ENCODE measurements around the gene EPHX1. TPM values are rescaled to one million over a fixed set of nuclear protein-coding genes. Genes with fewer than 3 reads are reported as not detected.

The EPHX1 gene
- total RNA-seq, 2 experiments from 2014 or later = 1.8 to 2.4 TPM

DNA sequence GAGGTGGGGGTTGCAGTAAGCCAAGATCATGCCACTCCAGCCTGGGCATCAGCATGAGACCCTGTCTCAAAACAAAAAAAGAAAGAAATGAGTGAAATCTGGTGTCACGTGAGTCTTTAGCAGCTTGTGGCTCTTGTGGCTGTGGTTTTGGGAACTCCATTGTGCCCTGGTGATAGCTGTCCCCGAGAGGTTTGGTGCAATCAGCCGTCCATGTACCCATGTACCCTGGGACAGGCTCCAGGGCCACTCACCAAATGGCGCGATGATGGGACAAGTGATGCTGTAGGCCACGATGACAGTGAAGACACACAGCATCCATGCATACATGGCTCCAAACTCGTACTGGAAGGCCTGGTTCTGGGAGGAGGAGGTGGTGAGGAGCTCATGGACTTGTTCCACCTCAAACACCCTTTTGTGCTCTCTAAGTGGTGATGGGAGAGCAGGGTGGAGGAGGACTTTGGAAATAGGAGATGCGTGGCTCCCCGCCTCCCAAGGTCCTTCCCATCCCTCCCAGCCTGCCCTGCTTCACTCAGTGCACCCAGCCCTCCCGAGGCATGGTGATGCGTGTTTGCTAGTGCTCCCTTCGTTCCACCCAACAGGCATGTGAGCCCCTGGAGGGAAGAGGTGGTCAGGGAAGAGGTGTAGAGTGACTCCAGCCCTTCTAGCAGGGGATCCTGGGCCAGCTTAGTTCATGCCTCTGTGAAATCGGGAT lies 42.6 kb downstream of the EPHX1 start:
- ChIA-PET CTCF (no interaction called here), POLR2A (no interaction called here)
- Mint-ChIP-seq H3K4me1 (peaks cover 52% of the 10 kb centered on the region), H3K36me3 (ENCODE audit: low read depth) (peaks cover 84% of the 10 kb centered on the region), H3K9me3 (no peaks in the 10 kb centered on the region), H3K27ac (no peak overlapping the region), H3K27me3 (no peaks in the 10 kb centered on the region), H3K4me3 (no peak overlapping the region)
- DNase-seq = no peak

DNA sequence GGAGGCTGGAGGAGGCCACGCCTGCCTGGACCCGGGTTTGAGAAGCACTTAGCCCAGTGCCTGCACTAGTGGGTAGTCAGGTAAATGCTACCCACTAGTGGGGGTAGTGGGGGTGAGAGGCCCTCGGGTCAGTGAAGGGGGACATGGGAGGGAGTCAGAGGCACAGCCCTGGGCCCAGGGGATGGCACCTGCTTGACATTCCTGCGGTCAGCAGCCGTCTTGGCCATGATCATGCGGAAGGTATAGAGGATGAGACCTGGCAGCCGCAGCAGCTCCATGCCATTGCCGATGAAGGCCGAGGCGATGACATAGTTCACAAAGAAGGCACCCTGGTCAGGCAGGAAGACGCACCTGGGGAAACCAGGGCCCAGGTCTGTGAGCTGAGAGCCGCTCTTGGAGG lies 43.5 kb downstream of the EPHX1 start:
- H3K4me1 Mint-ChIP-seq = peaks cover 48% of the 10 kb centered on the region
- POLR2A ChIA-PET = no interaction called here
- CTCF ChIA-PET = no interaction called here
- no peak overlapping the region for H3K4me3 Mint-ChIP-seq
- no peak for DNase-seq
- H3K9me3 Mint-ChIP-seq = no peaks in the 10 kb centered on the region
- H3K27me3 Mint-ChIP-seq = no peaks in the 10 kb centered on the region
- H3K27ac Mint-ChIP-seq = no peak overlapping the region
- peaks cover 84% of the 10 kb centered on the region for H3K36me3 Mint-ChIP-seq (ENCODE audit: low read depth)

DNA sequence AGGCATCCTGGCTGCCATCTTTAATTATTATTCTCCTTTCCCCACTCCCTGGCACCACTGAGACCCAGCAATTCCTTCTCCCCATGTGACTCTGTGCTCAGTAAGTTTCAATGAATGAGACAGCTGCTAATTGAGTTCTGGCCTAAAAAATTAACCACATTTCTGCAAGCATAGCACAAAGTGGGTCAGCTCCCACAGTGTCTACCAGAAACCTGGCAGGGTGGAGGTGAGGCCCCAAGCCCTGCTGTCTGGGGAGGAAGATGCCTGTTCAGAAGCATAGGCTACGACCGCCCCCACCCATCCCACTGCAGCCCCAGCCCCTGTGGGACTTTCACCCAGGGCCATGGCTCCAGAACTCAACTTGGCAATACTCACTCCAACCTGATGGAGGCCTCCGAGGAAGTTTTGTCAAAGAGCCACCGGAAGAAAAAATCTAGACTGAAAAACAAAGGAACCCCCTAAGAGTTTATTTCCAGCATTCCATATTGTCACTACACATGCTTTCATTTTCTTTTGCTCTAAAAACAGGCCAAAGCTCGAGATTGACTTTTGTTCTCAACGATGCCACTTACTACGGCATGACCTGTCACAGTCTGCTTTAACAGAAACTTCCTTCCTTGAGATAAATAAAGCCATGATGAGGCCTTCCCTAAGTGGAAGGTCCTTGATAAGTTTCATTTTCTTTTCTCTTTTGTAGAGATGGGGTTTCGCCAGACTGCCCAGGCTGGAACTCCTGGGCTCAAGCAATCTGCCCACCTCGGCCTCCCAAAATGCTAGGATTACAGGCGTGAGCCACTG lies 45.8 kb downstream of the EPHX1 start:
- H3K9me3 Mint-ChIP-seq = no peaks in the 10 kb centered on the region
- DNase-seq = no peak
- CTCF ChIA-PET = interaction anchor here (0.8 to 1.6 kb wide), 4 partner anchors 11 to 78 kb away, joined by 3 to 6 read pairs (median 3); partner anchors contain the start of gene SRP9
- no peak overlapping the region for H3K4me3 Mint-ChIP-seq
- H3K36me3 Mint-ChIP-seq (ENCODE audit: low read depth) = peaks cover 81% of the 10 kb centered on the region
- POLR2A ChIA-PET = no interaction called here
- no peak overlapping the region for H3K27ac Mint-ChIP-seq
- H3K4me1 Mint-ChIP-seq = peaks cover 31% of the 10 kb centered on the region
- H3K27me3 Mint-ChIP-seq = no peaks in the 10 kb centered on the region

DNA sequence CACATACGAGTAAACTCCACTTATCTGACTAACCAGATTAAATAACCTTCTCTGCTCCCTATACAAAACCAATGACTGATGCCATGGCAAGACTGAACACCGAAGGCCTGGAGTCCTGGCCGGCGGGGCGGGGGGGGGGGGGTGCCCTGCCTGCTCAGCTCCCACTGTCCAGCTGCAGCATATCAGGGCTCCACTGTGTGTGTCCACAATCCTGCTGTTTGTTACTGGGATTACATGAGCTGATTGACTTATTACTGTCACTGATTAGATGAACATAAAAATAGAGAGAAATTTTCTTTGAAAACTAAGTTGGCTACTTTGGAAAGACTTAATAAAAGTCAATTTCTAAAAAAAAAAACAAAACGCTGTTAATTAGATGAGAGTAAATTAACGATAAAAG lies 47.3 kb downstream of the EPHX1 start:
- H3K27me3 Mint-ChIP-seq = no peaks in the 10 kb centered on the region
- no peaks in the 10 kb centered on the region for H3K9me3 Mint-ChIP-seq
- ChIA-PET CTCF (no interaction called here), POLR2A (no interaction called here)
- H3K27ac Mint-ChIP-seq = no peak overlapping the region
- H3K4me1 Mint-ChIP-seq = peaks cover 25% of the 10 kb centered on the region
- peaks cover 81% of the 10 kb centered on the region for H3K36me3 Mint-ChIP-seq (ENCODE audit: low read depth)
- DNase-seq = no peak
- no peak overlapping the region for H3K4me3 Mint-ChIP-seq

DNA sequence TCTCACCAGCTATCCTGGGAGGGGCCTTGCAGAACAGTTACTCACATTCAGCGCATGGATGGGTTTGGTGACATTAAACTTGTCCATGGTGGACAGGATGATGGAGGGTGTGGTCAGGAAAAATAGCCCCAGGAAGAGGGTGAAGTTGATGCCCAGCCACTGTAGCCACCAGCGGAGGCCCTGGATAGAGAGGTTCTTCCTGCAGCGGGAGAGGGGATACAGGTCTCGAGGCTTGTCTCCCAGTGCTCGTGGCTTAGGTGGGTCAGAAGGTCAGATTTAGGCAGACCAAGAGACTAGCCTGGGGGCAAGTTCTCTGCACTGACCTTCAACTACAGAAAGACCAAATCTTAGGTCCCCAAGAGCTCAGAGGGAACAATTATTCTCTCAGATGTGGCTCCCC lies 49.2 kb downstream of the EPHX1 start:
- no peak for DNase-seq
- no peaks in the 10 kb centered on the region for H3K27me3 Mint-ChIP-seq
- H3K9me3 Mint-ChIP-seq = no peaks in the 10 kb centered on the region
- peaks cover 18% of the 10 kb centered on the region for H3K4me1 Mint-ChIP-seq
- H3K27ac Mint-ChIP-seq = no peak overlapping the region
- H3K4me3 Mint-ChIP-seq = no peak overlapping the region
- peaks cover 76% of the 10 kb centered on the region for H3K36me3 Mint-ChIP-seq (ENCODE audit: low read depth)
- ChIA-PET CTCF (interaction anchor here (1.0 to 1.2 kb wide), 2 partner anchors 24 to 32 kb away, joined by 3 to 4 read pairs; no protein-coding TSS in a partner anchor), POLR2A (no interaction called here)

- peaks cover 76% of the 10 kb centered on the region for H3K36me3 Mint-ChIP-seq (ENCODE audit: low read depth)
- ChIA-PET CTCF (interaction anchor here (0.6 to 1.2 kb wide), 3 partner anchors 23 to 230 kb away, joined by 3 to 7 read pairs (median 3); no protein-coding TSS in a partner anchor), POLR2A (no interaction called here)
- peak overlapping the region; percentile 13 for H3K27ac Mint-ChIP-seq
- H3K9me3 Mint-ChIP-seq = no peaks in the 10 kb centered on the region
- peaks cover 20% of the 10 kb centered on the region for H3K4me1 Mint-ChIP-seq
- no peak overlapping the region for H3K4me3 Mint-ChIP-seq
- DNase-seq = no peak
- H3K27me3 Mint-ChIP-seq = no peaks in the 10 kb centered on the region
Observed at GRCh38 chr1:225860107-225860506, 50.2 kb downstream of the EPHX1 start.

- Mint-ChIP-seq H3K27me3 (no peaks in the 10 kb centered on the region), H3K4me1 (peaks cover 25% of the 10 kb centered on the region), H3K36me3 (ENCODE audit: low read depth) (peaks cover 76% of the 10 kb centered on the region), H3K27ac (no peak overlapping the region), H3K9me3 (no peaks in the 10 kb centered on the region), H3K4me3 (no peak overlapping the region)
- DNase-seq = no peak
- POLR2A ChIA-PET = no interaction called here
- CTCF ChIA-PET = interaction anchor here (0.5 to 0.6 kb wide), 2 partner anchors 11 to 382 kb away, joined by 3 read pairs; no protein-coding TSS in a partner anchor
Observed at GRCh38 chr1:225860876-225861441, 51.0 kb downstream of the EPHX1 start.

DNA sequence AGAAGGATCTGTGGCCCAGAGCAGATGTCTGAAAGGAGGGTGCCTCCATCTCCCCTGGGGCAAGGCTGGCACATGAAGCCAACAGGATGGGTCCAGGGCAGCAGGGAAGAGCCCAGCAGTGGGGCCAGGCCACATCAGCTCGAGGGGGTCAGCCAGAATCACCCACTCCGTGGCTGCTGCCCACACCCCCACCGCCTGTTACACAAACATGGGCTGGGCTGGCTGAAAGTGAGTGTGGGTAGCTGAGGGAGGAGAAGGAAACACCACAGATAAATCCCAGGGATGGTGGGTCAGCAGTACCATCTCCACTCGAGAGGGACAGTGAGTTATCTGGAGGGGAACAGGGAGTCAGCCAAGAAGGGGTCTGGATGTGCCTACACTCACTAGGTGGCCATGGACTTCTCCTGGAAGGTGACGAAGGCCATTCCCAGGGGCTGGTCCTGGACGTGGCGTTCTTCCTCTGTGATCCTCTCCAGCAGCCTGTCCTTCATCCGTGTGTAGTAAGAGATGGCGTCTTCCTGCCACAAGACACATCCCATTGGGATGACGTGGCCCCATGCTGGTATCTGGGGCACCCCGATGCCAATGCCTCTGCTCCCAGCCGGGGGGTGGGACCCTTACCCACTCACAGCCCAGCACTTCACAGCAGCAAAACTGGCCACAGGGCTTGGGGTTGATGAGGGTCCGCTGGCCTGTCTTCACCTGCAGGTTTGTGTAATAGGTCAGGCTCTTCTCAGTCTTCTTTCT lies 52.1 kb downstream of the EPHX1 start:
- H3K36me3 Mint-ChIP-seq (ENCODE audit: low read depth) = peaks cover 78% of the 10 kb centered on the region
- ChIA-PET POLR2A (no interaction called here), CTCF (interaction anchor here (0.5 kb wide), 1 partner anchor 281 kb away, joined by 3 read pairs; no protein-coding TSS in a partner anchor)
- no peak overlapping the region for H3K4me3 Mint-ChIP-seq
- H3K27ac Mint-ChIP-seq = no peak overlapping the region
- H3K9me3 Mint-ChIP-seq = no peaks in the 10 kb centered on the region
- peaks cover 30% of the 10 kb centered on the region for H3K4me1 Mint-ChIP-seq
- H3K27me3 Mint-ChIP-seq = no peaks in the 10 kb centered on the region
- no peak for DNase-seq

DNA sequence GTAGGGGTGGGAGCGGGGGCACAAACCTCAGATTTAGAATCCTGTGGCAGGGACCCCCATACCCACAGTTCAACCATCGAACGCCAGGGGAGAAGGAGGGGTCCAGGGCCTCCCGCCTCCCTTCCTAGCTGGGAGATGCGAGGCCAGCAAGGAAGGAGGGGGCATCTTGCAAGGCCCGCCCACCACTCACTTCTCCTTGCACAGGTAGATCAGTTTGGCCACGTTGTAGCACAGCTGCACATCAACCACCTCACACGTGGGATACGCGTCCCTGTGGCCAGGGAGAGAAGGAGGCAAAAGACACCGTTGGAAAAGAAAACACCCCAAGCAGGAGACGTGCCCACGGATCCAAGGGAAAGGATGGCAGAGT lies 52.6 kb downstream of the EPHX1 start:
- Mint-ChIP-seq H3K4me3 (no peak overlapping the region), H3K36me3 (ENCODE audit: low read depth) (peaks cover 79% of the 10 kb centered on the region), H3K27ac (no peak overlapping the region), H3K9me3 (no peaks in the 10 kb centered on the region), H3K4me1 (peaks cover 35% of the 10 kb centered on the region), H3K27me3 (no peaks in the 10 kb centered on the region)
- ChIA-PET CTCF (no interaction called here), POLR2A (no interaction called here)
- DNase-seq = no peak

GRCh38 chr1:225863167-225863566 lies 53.2 kb downstream of the EPHX1 start:
- peaks cover 80% of the 10 kb centered on the region for H3K36me3 Mint-ChIP-seq (ENCODE audit: low read depth)
- ChIA-PET POLR2A (no interaction called here), CTCF (no interaction called here)

GRCh38 chr1:225865514-225865913 lies 55.6 kb downstream of the EPHX1 start:
- peaks cover 76% of the 10 kb centered on the region for H3K36me3 Mint-ChIP-seq (ENCODE audit: low read depth)

More at GRCh38 chr1:225863167-225863566, 53.2 kb downstream of the EPHX1 start:
- no peaks in the 10 kb centered on the region for H3K9me3 Mint-ChIP-seq
- H3K27me3 Mint-ChIP-seq = no peaks in the 10 kb centered on the region
- no peak overlapping the region for H3K4me3 Mint-ChIP-seq
- H3K27ac Mint-ChIP-seq = no peak overlapping the region
- DNase-seq = no peak
- peaks cover 37% of the 10 kb centered on the region for H3K4me1 Mint-ChIP-seq

GRCh38 chr1:225866061-225866837 lies 56.3 kb downstream of the EPHX1 start:
- CTCF ChIA-PET = interaction anchor here (1.0 to 1.9 kb wide), 7 partner anchors 9 to 280 kb away, joined by 3 to 6 read pairs (median 3); partner anchors contain the start of gene LEFTY1
- Mint-ChIP-seq H3K4me1 (peaks cover 42% of the 10 kb centered on the region), H3K27ac (peak overlapping the region; percentile 76), H3K9me3 (no peaks in the 10 kb centered on the region), H3K27me3 (no peaks in the 10 kb centered on the region), H3K36me3 (ENCODE audit: low read depth) (peaks cover 80% of the 10 kb centered on the region), H3K4me3 (peak overlapping the region; percentile 2)
- DNase-seq = peak; percentile 78
- POLR2A ChIA-PET = interaction anchor here (1.0 kb wide), 1 partner anchor 17 kb away, joined by 6 read pairs; no protein-coding TSS in a partner anchor

More at GRCh38 chr1:225865514-225865913, 55.6 kb downstream of the EPHX1 start:
- Mint-ChIP-seq H3K4me1 (peaks cover 39% of the 10 kb centered on the region), H3K27ac (peak overlapping the region; percentile 43), H3K4me3 (no peak overlapping the region), H3K9me3 (no peaks in the 10 kb centered on the region), H3K27me3 (no peaks in the 10 kb centered on the region)
- no peak for DNase-seq
- ChIA-PET POLR2A (interaction anchor here (1.0 kb wide), 1 partner anchor 18 kb away, joined by 6 read pairs; no protein-coding TSS in a partner anchor), CTCF (interaction anchor here (0.7 to 1.9 kb wide), 7 partner anchors 8 to 79 kb away, joined by 3 to 6 read pairs (median 4); partner anchors contain the start of gene LEFTY1)

Data from activated CD4-positive, alpha-beta T cell treated with anti-CD3 and anti-CD28 coated beads, Interleukin-2, amount 10 ng/mL, durations not matched to agents 7 days and 5 days (primary cell).